GM12875 (cell line): ENCODE measurements around the gene BPIFA1.

Experiments
- H3K4me3 ChIP-seq: one replicate; pipeline ENCODE4 v1.5.1; 2011; ENCODE audit warnings: low read depth, low read length, control low read depth
- CTCF ChIP-seq: IDR thresholded peaks from 2 replicates; pipeline ENCODE4 v1.5.1; 2011; ENCODE audit warnings: low read depth, mild to moderate bottlenecking, control low read depth, inconsistent platforms, low read length, moderate library complexity, borderline replicate concordance; ENCODE audit not compliant: insufficient read depth

Gene BPIFA1

GRCh38 chr20:33263784-33264183 lies 28.0 kb downstream of the BPIFA1 start:
- TF ChIP-seq CTCF: no peak
- H3K4me3 ChIP-seq: no peak overlapping the region

- no peak overlapping the region for H3K4me3 ChIP-seq
- TF ChIP-seq CTCF: no peak
Observed at GRCh38 chr20:33267701-33268100, 31.9 kb downstream of the BPIFA1 start.

GRCh38 chr20:33272155-33272873 lies 36.5 kb downstream of the BPIFA1 start:
- no peak for TF ChIP-seq CTCF
- H3K4me3 ChIP-seq: no peak overlapping the region

GRCh38 chr20:33273117-33273851 lies 37.5 kb downstream of the BPIFA1 start:
- TF ChIP-seq CTCF: no peak
- H3K4me3 ChIP-seq: no peak overlapping the region

- H3K4me3 ChIP-seq: no peak overlapping the region
- TF ChIP-seq CTCF: no peak
Observed at GRCh38 chr20:33275215-33275614, 39.4 kb downstream of the BPIFA1 start.

- no peak for TF ChIP-seq CTCF
- no peak overlapping the region for H3K4me3 ChIP-seq
Observed at GRCh38 chr20:33275871-33276270, 40.1 kb downstream of the BPIFA1 start.
